IMR-90 (cell line): ENCODE results near the gene CRYBG2. TPM values are rescaled to one million over a fixed set of nuclear protein-coding genes. Genes with fewer than 3 reads are reported as not detected.

ENCODE experiments used
- ATAC-seq: fragments of 200-7000 bp; cut with Tn5 transposase; 2 replicates; pipeline ENCODE4 v1.9.1; 2020; ENCODE audit warnings: low read depth, mild to moderate bottlenecking, moderate library complexity
- BruUV-seq: library from RNA; stranded (reverse); fragments of 400-500 nt; replicated peaks from 2 replicates; lab custom pipeline; 2021; lab: Mats Ljungman, UMichigan
- CTCF ChIA-PET: fragments of 300-600 bp; formaldehyde crosslinking; extraction: SDS; loops from one replicate; lab custom pipeline; 2021; ENCODE audit warnings: antibody characterized with exemption; lab: Yijun Ruan, JAX
- POLR2A ChIA-PET: fragments of 300-600 bp; sonication (Branson Sonifier 250); formaldehyde crosslinking; loops from one replicate; lab custom pipeline; 2022; ENCODE audit warnings: antibody characterized with exemption; ENCODE audit not compliant: unreplicated experiment; lab: Charles Lee
- DNase-seq: peaks from one replicate; pipeline ENCODE4 v3.0.0; 2013
- H2AFZ ChIP-seq: replicated peaks from 2 replicates; pipeline ENCODE3; 2013; ENCODE audit warnings: low read length, mild to moderate bottlenecking; ENCODE audit not compliant: poor library complexity
- H2AK5ac ChIP-seq: 2 replicates; pipeline ENCODE4 v1.6.1; 2013; ENCODE audit warnings: low read depth, low read length, inconsistent platforms
- H2AK9ac ChIP-seq: replicated peaks from 2 replicates; pipeline ENCODE3; 2013; ENCODE audit warnings: mild to moderate bottlenecking, low read depth, low read length, moderate library complexity; ENCODE audit not compliant: poor library complexity
- H2BK120ac ChIP-seq: 2 replicates; pipeline ENCODE4 v1.6.1; 2013; ENCODE audit warnings: low read depth, low read length, inconsistent platforms
- H2BK15ac ChIP-seq: 3 replicates; pipeline ENCODE4 v1.6.1; 2013; ENCODE audit warnings: low read depth, low read length, inconsistent platforms
- H2BK20ac ChIP-seq: 2 replicates; pipeline ENCODE4 v1.6.1; 2013; ENCODE audit warnings: low read depth, mild to moderate bottlenecking, inconsistent platforms, low read length, moderate library complexity
- H2BK5ac ChIP-seq: 2 replicates; pipeline ENCODE4 v1.6.1; 2013; ENCODE audit warnings: mild to moderate bottlenecking, low read depth, low read length, inconsistent platforms; ENCODE audit not compliant: poor library complexity, severe bottlenecking
- H3K14ac ChIP-seq: replicated peaks from 2 replicates; pipeline ENCODE4 v1.6.1; 2013; ENCODE audit warnings: low read depth, low read length, inconsistent platforms
- H3K18ac ChIP-seq: 2 replicates; pipeline ENCODE4 v1.6.1; 2013; ENCODE audit warnings: low read depth, low read length, control low read depth
- H3K23ac ChIP-seq: 2 replicates; pipeline ENCODE4 v1.6.1; 2013; ENCODE audit warnings: low read depth, low read length, inconsistent platforms
- H3K27ac ChIP-seq: 2 replicates; pipeline ENCODE4 v1.5.1; 2013; ENCODE audit warnings: mild to moderate bottlenecking, control low read depth, low read length; ENCODE audit not compliant: insufficient read depth
- H3K27me3 ChIP-seq: 2 replicates; pipeline ENCODE4 v1.6.1; 2013; ENCODE audit warnings: low read length; ENCODE audit not compliant: control insufficient read depth, insufficient read depth
- H3K36me3 ChIP-seq: 2 replicates; pipeline ENCODE4 v1.6.1; 2013; ENCODE audit warnings: low read length, mixed read lengths; ENCODE audit not compliant: control insufficient read depth, insufficient read depth
- H3K4ac ChIP-seq: 2 replicates; pipeline ENCODE4 v1.6.1; 2013; ENCODE audit warnings: low read depth, low read length, inconsistent platforms
- H3K4me1 ChIP-seq: 2 replicates; pipeline ENCODE4 v1.6.1; 2013; ENCODE audit warnings: low read length, mixed read lengths; ENCODE audit not compliant: control insufficient read depth, insufficient read depth
- H3K4me2 ChIP-seq: 2 replicates; pipeline ENCODE4 v1.6.1; 2013; ENCODE audit warnings: low read depth, mild to moderate bottlenecking, control low read depth, low read length, moderate library complexity
- H3K4me3 ChIP-seq: 2 replicates; pipeline ENCODE4 v1.5.1; 2013; ENCODE audit warnings: low read depth, mild to moderate bottlenecking, control low read depth, low read length, moderate library complexity; ENCODE audit not compliant: insufficient read depth
- H3K56ac ChIP-seq: 2 replicates; pipeline ENCODE4 v1.6.1; 2013; ENCODE audit warnings: low read length, inconsistent platforms; ENCODE audit not compliant: insufficient read depth; ENCODE audit errors: extremely low read depth
- H3K79me1 ChIP-seq, 2 experiments: 2 replicates each; pipeline ENCODE4 v1.6.1; 2013; ENCODE audit warnings: low read length in 2 of 2, inconsistent platforms in 1 of 2, low read depth in 1 of 2
- H3K9ac ChIP-seq: 2 replicates; pipeline ENCODE4 v1.6.1; 2013; ENCODE audit warnings: low read depth, low read length, control low read depth
- H3K9me1 ChIP-seq: 2 replicates; pipeline ENCODE4 v1.6.1; 2013; ENCODE audit warnings: low read length, inconsistent platforms; ENCODE audit not compliant: insufficient read depth
- H3K9me3 ChIP-seq: 2 replicates; pipeline ENCODE4 v1.6.1; 2013; ENCODE audit warnings: low read length; ENCODE audit not compliant: control insufficient read depth, insufficient read depth
- H4K20me1 ChIP-seq: 2 replicates; pipeline ENCODE4 v1.6.1; 2013; ENCODE audit warnings: low read length, inconsistent platforms; ENCODE audit not compliant: insufficient read depth
- H4K5ac ChIP-seq: 2 replicates; pipeline ENCODE4 v1.6.1; 2013; ENCODE audit warnings: mild to moderate bottlenecking, low read depth, low read length, control low read depth
- H4K8ac ChIP-seq, 2 experiments: 2 replicates each; pipeline ENCODE4 v1.6.1; 2013; ENCODE audit warnings: low read depth in 2 of 2, low read length in 2 of 2, control low read depth in 1 of 2, inconsistent platforms in 1 of 2
- H4K91ac ChIP-seq: 2 replicates; pipeline ENCODE4 v1.6.1; 2013; ENCODE audit warnings: low read depth, low read length, inconsistent platforms; ENCODE audit not compliant: insufficient read depth
- CEBPB ChIP-seq: IDR thresholded peaks from 2 replicates; pipeline ENCODE4 v1.6.1; 2012; ENCODE audit warnings: low read depth, low read length, improper control_type of control experiment
- CHD1 ChIP-seq: IDR thresholded peaks from 2 replicates; pipeline ENCODE4 v1.6.1; 2012; ENCODE audit warnings: low read depth, low read length, improper control_type of control experiment
- FOS ChIP-seq: fragments of 150-350 bp; IDR thresholded peaks from 2 replicates; pipeline ENCODE4 v1.6.1; 2016; ENCODE audit warnings: low read depth, low read length
- NFE2L2 ChIP-seq: fragments of 150-350 bp; IDR thresholded peaks from 2 replicates; pipeline ENCODE4 v1.6.1; 2016; ENCODE audit warnings: low read depth, mild to moderate bottlenecking, low read length
- POLR2A ChIP-seq: IDR thresholded peaks from 2 replicates; pipeline ENCODE4 v1.6.1; 2012; ENCODE audit warnings: mild to moderate bottlenecking, low read depth, low read length
- RFX5 ChIP-seq: IDR thresholded peaks from 2 replicates; pipeline ENCODE4 v1.8.0; 2012; ENCODE audit warnings: low read depth, mild to moderate bottlenecking, low read length, moderate library complexity
- WGBS, 2 experiments: methylation state at CpG; one replicate each; pipeline versions ENCODE4 v1.1.5 to v1.1.7; 2013; ENCODE audit warnings: missing lambda C conversion rate in 2 of 2; ENCODE audit not compliant: insufficient read length in 1 of 2; ENCODE audit errors: extremely low coverage in 2 of 2; 5-methylcytosine and 5-hydroxymethylcytosine counted together
- dilution Hi-C: fragments of 300-500 bp; cut with HindIII; formaldehyde crosslinking; loops from one replicate; pipeline ENCODE4 v1.14.3; 2018; ENCODE audit warnings: low sequenced_read_pairs; ENCODE audit not compliant: unreplicated experiment
- in situ Hi-C: fragments of 300-500 bp; cut with MboI; formaldehyde crosslinking; loops from 3 replicates; pipeline ENCODE4 v1.14.3; 2019; ENCODE audit warnings: low sequenced_read_pairs, inconsistent platforms, mixed read lengths
- intact Hi-C: fragments of 100-400 bp; cut with micrococcal nuclease; formaldehyde crosslinking; loops from 2 replicates; pipeline ENCODE4 v1.10.0; 2022
- polyA plus RNA-seq, 3 experiments: library from polyadenylated mRNA; depleted of rRNA; stranded (reverse); fragments of >200 nt; gene quantifications; 2 replicates each; pipeline ENCODE4 v1.2.3, GENCODE V29; 2012; ENCODE audit warnings: low replicate concordance in 1 of 3
- total RNA-seq: library from RNA; depleted of rRNA; stranded (reverse); fragments of >200 nt; gene quantifications from 2 replicates; pipeline ENCODE4 v1.2.3, GENCODE V29; 2012

Gene CRYBG2
- total and polyA plus RNA-seq, 2 of the 4 experiments (the other 2 are of a cell fraction), result not detected

GRCh38 chr1:26283279-26283853 is 70.6 kb downstream of the CRYBG2 start:
- peak overlapping the region; percentile 61 for H4K91ac ChIP-seq
- no peak for TF ChIP-seq NFE2L2
- TF ChIP-seq CEBPB, result no peak
- no peak for TF ChIP-seq RFX5
- TF ChIP-seq POLR2A, result 0 out of 2 replicates have a peak, but pooled peaks have one; percentile 28
- TF ChIP-seq CHD1, result no peak
- no peak for TF ChIP-seq FOS
- H2BK15ac ChIP-seq, result peak overlapping the region; percentile 44; the same call in 1 of the 3 replicates
- peak overlapping the region; percentile 42; the same call in 1 of the 2 replicates for H2BK120ac ChIP-seq
- H3K27ac ChIP-seq, result peak overlapping the region; percentile 77
- no peaks in the 10 kb centered on the region for H3K9me3 ChIP-seq
- H2AK9ac ChIP-seq, result peak overlapping the region; percentile 80
- BruUV-seq, result no TSS peak
- peak overlapping the region; percentile 24 for H2AFZ ChIP-seq
- H3K9ac ChIP-seq, result no peak overlapping the region; the same call in 1 of the 2 replicates
- H2BK20ac ChIP-seq, result peak overlapping the region; percentile 90; the same call in 1 of the 2 replicates
- no peaks in the 10 kb centered on the region for H3K27me3 ChIP-seq
- H3K4me2 ChIP-seq, result no peak overlapping the region
- intact Hi-C loops, result no loop called here
- H3K4ac ChIP-seq, result peak overlapping the region; percentile 98
- peaks cover 44% of the 10 kb centered on the region for H4K20me1 ChIP-seq
- peak overlapping the region; percentile 98 for H2BK5ac ChIP-seq
- DNase-seq (no peak), ATAC-seq (no peak)
- POLR2A ChIA-PET, result no interaction called here
- H3K4me3 ChIP-seq, result no peak overlapping the region
- dilution Hi-C loops, result no loop called here
- in situ Hi-C loops, result no loop called here
- H4K8ac ChIP-seq, result peak overlapping the region; percentile 15 to 70; a peak in 3 of 4 replicates
- H2AK5ac ChIP-seq, result peak overlapping the region; percentile 88
- peaks cover 49% of the 10 kb centered on the region for H3K4me1 ChIP-seq
- H3K14ac ChIP-seq, result peak overlapping the region; percentile 6
- peaks cover 20 to 70% of the 10 kb centered on the region in 2 experiments for H3K79me1 ChIP-seq
- peak overlapping the region; percentile 35; the same call in 1 of the 2 replicates for H3K23ac ChIP-seq
- CTCF ChIA-PET, result no interaction called here
- H3K56ac ChIP-seq, result no peak overlapping the region
- WGBS, 2 experiments, result 67% methylated on average over 1 of the region's 4 CpGs; no CpG with 5 or more reads in 1 of the 2 experiments
- H3K9me1 ChIP-seq, result peaks cover 42% of the 10 kb centered on the region
- 0 out of 2 replicates have a peak overlapping the region, but pooled peaks have one; percentile 15 for H4K5ac ChIP-seq
- H3K36me3 ChIP-seq, result peaks cover 20% of the 10 kb centered on the region
- peak overlapping the region; percentile 6; the same call in 1 of the 2 replicates for H3K18ac ChIP-seq
